Trophoblast cell (in vitro differentiated cells and primary cell): ENCODE data around the gene CNTN4.

Experiments used
- DNase-seq, 2 donors: peaks; one replicate each; pipeline ENCODE4 v3.0.0-alpha.2; 2016
- H2AFZ ChIP-seq: 2 replicates; pipeline ENCODE4 v1.6.1; 2013; ENCODE audit warnings: low read length, moderate library complexity, mild to moderate bottlenecking; ENCODE audit not compliant: insufficient read depth, poor library complexity
- H2AK5ac ChIP-seq: 2 replicates; pipeline ENCODE4 v1.6.1; 2013; ENCODE audit warnings: mild to moderate bottlenecking, low read length
- H2BK120ac ChIP-seq: 2 replicates; pipeline ENCODE4 v1.6.1; 2013; ENCODE audit warnings: low read length, mild to moderate bottlenecking, moderate library complexity; ENCODE audit not compliant: insufficient read depth, poor library complexity
- H2BK12ac ChIP-seq: 2 replicates; pipeline ENCODE4 v1.6.1; 2013; ENCODE audit warnings: mild to moderate bottlenecking, low read length, moderate library complexity
- H2BK5ac ChIP-seq: 2 replicates; pipeline ENCODE4 v1.6.1; 2013; ENCODE audit warnings: low read length, low read depth, moderate library complexity, mild to moderate bottlenecking; ENCODE audit not compliant: poor library complexity
- H3K14ac ChIP-seq: 2 replicates; pipeline ENCODE4 v1.6.1; 2013; ENCODE audit warnings: mild to moderate bottlenecking, low read length
- H3K18ac ChIP-seq: 2 replicates; pipeline ENCODE4 v1.6.1; 2013; ENCODE audit warnings: mild to moderate bottlenecking, low read length
- H3K23ac ChIP-seq: 2 replicates; pipeline ENCODE4 v1.6.1; 2013; ENCODE audit warnings: low read length
- H3K27ac ChIP-seq: 2 replicates; pipeline ENCODE4 v1.5.1; 2013; ENCODE audit warnings: low read depth, mild to moderate bottlenecking, inconsistent platforms, low read length, moderate library complexity
- H3K27me3 ChIP-seq: 2 replicates; pipeline ENCODE4 v1.6.1; 2013; ENCODE audit warnings: inconsistent platforms, mild to moderate bottlenecking, low read length, moderate library complexity; ENCODE audit not compliant: insufficient read depth
- H3K36me3 ChIP-seq, 2 experiments: 1 replicate in 1 of 2; 2 replicates in 1 of 2; pipeline ENCODE4 v1.6.1; 2013; ENCODE audit warnings: low read length in 2 of 2, mild to moderate bottlenecking in 2 of 2, moderate library complexity in 1 of 2; ENCODE audit not compliant: insufficient read depth in 2 of 2, control insufficient read depth in 1 of 2
- H3K4ac ChIP-seq: 2 replicates; pipeline ENCODE4 v1.6.1; 2013; ENCODE audit warnings: low read depth, mild to moderate bottlenecking, low read length, moderate library complexity
- H3K4me1 ChIP-seq, 2 experiments: 1 replicate in 1 of 2; 2 replicates in 1 of 2; pipeline ENCODE4 v1.6.1; 2013; ENCODE audit warnings: low read length in 2 of 2, mild to moderate bottlenecking in 2 of 2, moderate library complexity in 1 of 2; ENCODE audit not compliant: insufficient read depth in 2 of 2, control insufficient read depth in 1 of 2
- H3K4me2 ChIP-seq: 2 replicates; pipeline ENCODE4 v1.6.1; 2013; ENCODE audit warnings: inconsistent platforms, mild to moderate bottlenecking, low read length, moderate library complexity
- H3K4me3 ChIP-seq: 2 replicates; pipeline ENCODE4 v1.5.1; 2013; ENCODE audit warnings: mild to moderate bottlenecking, low read depth, low read length, inconsistent platforms
- H3K79me1 ChIP-seq: one replicate; pipeline ENCODE4 v1.6.1; 2013; ENCODE audit warnings: low read length
- H3K79me2 ChIP-seq: 2 replicates; pipeline ENCODE4 v1.6.1; 2013; ENCODE audit warnings: low read length, mild to moderate bottlenecking; ENCODE audit not compliant: control insufficient read depth, insufficient read depth, poor library complexity
- H3K9ac ChIP-seq: 2 replicates; pipeline ENCODE4 v1.6.1; 2013; ENCODE audit warnings: mild to moderate bottlenecking, low read length
- H3K9me3 ChIP-seq: 2 replicates; pipeline ENCODE4 v1.6.1; 2013; ENCODE audit warnings: low read depth, mild to moderate bottlenecking, control low read depth, inconsistent platforms, low read length; ENCODE audit not compliant: insufficient read depth
- H4K12ac ChIP-seq: 2 replicates; pipeline ENCODE4 v1.6.1; 2013; ENCODE audit warnings: low read depth, mild to moderate bottlenecking, low read length, moderate library complexity
- H4K8ac ChIP-seq: 2 replicates; pipeline ENCODE4 v1.6.1; 2013; ENCODE audit warnings: low read depth, mild to moderate bottlenecking, low read length, moderate library complexity
- H4K91ac ChIP-seq: one replicate; pipeline ENCODE4 v1.6.1; 2013; ENCODE audit warnings: low read depth, mild to moderate bottlenecking, low read length, moderate library complexity
- WGBS: extraction: QIAGEN DNeasy Blood & Tissue Kit; methylation state at CpG from one replicate; pipeline ENCODE4 v1.1.7; 2013; ENCODE audit warnings: missing lambda C conversion rate; ENCODE audit not compliant: insufficient read length, insufficient coverage; ENCODE audit errors: extremely low coverage; 5-methylcytosine and 5-hydroxymethylcytosine counted together

The CNTN4 gene

DNA sequence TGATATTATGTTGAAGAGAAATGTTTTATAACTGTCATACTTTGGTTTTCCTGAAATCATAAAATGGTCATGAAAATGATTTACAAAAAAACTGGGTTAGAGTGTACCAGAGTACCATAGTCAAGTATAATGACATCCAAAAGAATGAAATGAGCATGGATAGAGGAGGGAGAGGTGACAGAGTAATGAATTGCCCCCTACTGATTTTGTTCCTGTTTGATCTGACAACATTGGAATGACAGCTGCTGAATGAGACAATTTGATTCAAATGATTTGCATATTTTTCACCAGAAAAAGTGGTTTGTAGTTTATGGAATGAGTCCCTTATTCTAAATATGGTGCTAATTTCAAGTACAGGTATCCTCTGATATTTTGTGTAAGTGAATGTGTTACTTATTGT is 271.7 kb downstream of the CNTN4 start:
- H3K4me2 ChIP-seq, result no peak overlapping the region
- no peak overlapping the region for H3K9ac ChIP-seq
- no peak overlapping the region for H3K4me3 ChIP-seq
- no peaks in the 10 kb centered on the region for H3K79me2 ChIP-seq
- H3K14ac ChIP-seq, result no peak overlapping the region
- no peak overlapping the region for H3K18ac ChIP-seq
- H3K27ac ChIP-seq, result no peak overlapping the region
- no peak overlapping the region for H3K4ac ChIP-seq
- no peak overlapping the region for H4K12ac ChIP-seq
- no peak overlapping the region for H2BK120ac ChIP-seq
- no peak overlapping the region for H2BK12ac ChIP-seq
- DNase-seq, result no peak
- H3K79me1 ChIP-seq, result no peaks in the 10 kb centered on the region
- H3K27me3 ChIP-seq, result no peaks in the 10 kb centered on the region
- H2BK5ac ChIP-seq, result no peak overlapping the region
- H3K36me3 ChIP-seq, result no peaks in the 10 kb centered on the region
- H3K23ac ChIP-seq, result no peak overlapping the region
- H2AFZ ChIP-seq, result no peak overlapping the region
- no peak overlapping the region for H2AK5ac ChIP-seq
- no peaks in the 10 kb centered on the region for H3K4me1 ChIP-seq
- H3K9me3 ChIP-seq, result no peaks in the 10 kb centered on the region
- H4K8ac ChIP-seq, result no peak overlapping the region
- no peak overlapping the region for H4K91ac ChIP-seq

DNA sequence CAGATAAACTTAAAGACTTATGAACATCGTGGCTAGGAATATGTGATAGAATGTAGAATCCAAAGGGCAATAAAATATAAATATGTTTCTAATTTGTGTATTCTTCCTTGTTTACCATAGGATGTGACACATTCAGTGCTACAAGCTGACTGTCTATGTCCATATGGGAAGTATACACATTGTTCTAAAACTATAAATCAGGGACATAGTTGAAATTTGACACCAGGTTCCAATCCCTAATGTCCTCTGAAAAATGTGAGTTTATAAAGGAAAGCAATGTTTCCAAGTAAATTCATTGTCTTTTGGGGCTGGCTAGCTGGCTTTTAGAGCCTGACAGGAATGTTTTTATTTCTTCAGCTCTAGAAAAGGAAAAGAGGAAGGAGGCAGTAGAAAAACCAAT is 273.6 kb downstream of the CNTN4 start:
- no peak overlapping the region for H3K23ac ChIP-seq
- H3K4me1 ChIP-seq, result no peaks in the 10 kb centered on the region
- DNase-seq, result no peak
- no peak overlapping the region for H2BK12ac ChIP-seq
- no peak overlapping the region for H2AFZ ChIP-seq
- no peaks in the 10 kb centered on the region for H3K27me3 ChIP-seq
- no peak overlapping the region for H3K4ac ChIP-seq
- no peak overlapping the region for H3K27ac ChIP-seq
- no peak overlapping the region for H2BK5ac ChIP-seq
- no peaks in the 10 kb centered on the region for H3K79me2 ChIP-seq
- no peak overlapping the region for H3K4me3 ChIP-seq
- H3K4me2 ChIP-seq, result no peak overlapping the region
- WGBS, result no CpG with 5 or more reads among the region's 1 CpG
- no peak overlapping the region for H3K18ac ChIP-seq
- H4K12ac ChIP-seq, result no peak overlapping the region
- H3K36me3 ChIP-seq, result no peaks in the 10 kb centered on the region
- no peak overlapping the region for H4K8ac ChIP-seq
- no peak overlapping the region for H3K9ac ChIP-seq
- no peak overlapping the region for H2BK120ac ChIP-seq
- H3K9me3 ChIP-seq, result no peaks in the 10 kb centered on the region
- no peak overlapping the region for H2AK5ac ChIP-seq
- no peak overlapping the region for H3K14ac ChIP-seq
- H3K79me1 ChIP-seq, result no peaks in the 10 kb centered on the region
- no peak overlapping the region for H4K91ac ChIP-seq

DNA sequence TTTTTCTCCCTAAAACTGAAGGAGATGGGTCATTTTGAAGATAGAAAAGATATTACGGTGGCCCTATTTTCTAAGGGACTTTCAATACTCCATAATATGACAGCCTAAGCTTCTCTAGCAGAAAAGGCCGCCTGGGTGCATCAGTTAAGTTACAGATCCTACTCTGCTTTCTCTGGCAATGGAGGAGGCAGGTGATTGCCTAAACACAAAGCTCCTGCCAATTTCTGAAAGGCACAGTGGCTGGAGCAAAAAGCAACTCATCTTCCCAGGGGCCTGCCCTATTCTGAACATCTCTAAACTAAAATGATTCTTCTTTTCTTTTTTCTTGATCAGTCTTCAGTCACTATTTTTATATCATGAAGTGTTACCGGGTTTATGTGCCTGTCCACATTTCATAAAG is 276.7 kb downstream of the CNTN4 start:
- no peak for DNase-seq
- H3K4ac ChIP-seq, result no peak overlapping the region
- no peak overlapping the region for H3K18ac ChIP-seq
- WGBS, result no CpG with 5 or more reads among the region's 3 CpGs
- no peaks in the 10 kb centered on the region for H3K9me3 ChIP-seq
- no peak overlapping the region for H2AK5ac ChIP-seq
- H3K4me1 ChIP-seq, result no peaks in the 10 kb centered on the region
- no peaks in the 10 kb centered on the region for H3K79me2 ChIP-seq
- no peak overlapping the region for H3K27ac ChIP-seq
- H3K4me3 ChIP-seq, result no peak overlapping the region
- H3K4me2 ChIP-seq, result no peak overlapping the region
- no peaks in the 10 kb centered on the region for H3K79me1 ChIP-seq
- H3K14ac ChIP-seq, result no peak overlapping the region
- H3K23ac ChIP-seq, result no peak overlapping the region
- H2BK5ac ChIP-seq, result no peak overlapping the region
- no peak overlapping the region for H2AFZ ChIP-seq
- H2BK12ac ChIP-seq, result no peak overlapping the region
- no peak overlapping the region for H3K9ac ChIP-seq
- no peak overlapping the region for H4K91ac ChIP-seq
- H4K12ac ChIP-seq, result no peak overlapping the region
- no peak overlapping the region for H4K8ac ChIP-seq
- H3K36me3 ChIP-seq, result no peaks in the 10 kb centered on the region
- H3K27me3 ChIP-seq, result no peaks in the 10 kb centered on the region
- no peak overlapping the region for H2BK120ac ChIP-seq

DNA sequence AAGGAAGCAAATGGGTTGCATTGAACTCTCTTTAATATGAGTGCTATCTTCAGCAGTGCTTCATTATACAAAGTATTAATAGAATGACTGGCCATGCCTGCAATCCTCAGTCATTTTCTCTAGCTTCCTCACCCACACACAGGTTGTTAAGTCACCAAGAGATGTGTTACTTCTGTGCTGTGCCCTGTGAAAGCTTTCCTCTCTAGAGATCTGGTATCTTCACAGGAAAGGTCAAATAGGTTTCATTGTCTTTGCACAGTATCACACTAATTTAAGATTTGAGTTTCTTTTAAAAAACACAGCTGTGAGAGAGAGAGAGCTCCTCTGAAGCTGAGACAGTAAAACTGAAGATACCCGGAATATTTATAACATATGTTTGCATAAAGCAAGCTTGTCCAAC is 278.6 kb downstream of the CNTN4 start:
- no peak overlapping the region for H3K18ac ChIP-seq
- no peaks in the 10 kb centered on the region for H3K9me3 ChIP-seq
- H3K14ac ChIP-seq, result no peak overlapping the region
- no peaks in the 10 kb centered on the region for H3K27me3 ChIP-seq
- H2BK5ac ChIP-seq, result no peak overlapping the region
- H2AFZ ChIP-seq, result no peak overlapping the region
- no peaks in the 10 kb centered on the region for H3K36me3 ChIP-seq
- H3K79me2 ChIP-seq, result no peaks in the 10 kb centered on the region
- no peak overlapping the region for H3K9ac ChIP-seq
- no peaks in the 10 kb centered on the region for H3K4me1 ChIP-seq
- no peak overlapping the region for H3K4me3 ChIP-seq
- H3K23ac ChIP-seq, result no peak overlapping the region
- no peak overlapping the region for H2AK5ac ChIP-seq
- no peak overlapping the region for H3K4ac ChIP-seq
- DNase-seq, result no peak
- no peak overlapping the region for H4K91ac ChIP-seq
- no peak overlapping the region for H3K4me2 ChIP-seq
- H3K79me1 ChIP-seq, result no peaks in the 10 kb centered on the region
- WGBS, result no CpG with 5 or more reads among the region's 1 CpG
- H2BK120ac ChIP-seq, result no peak overlapping the region
- H2BK12ac ChIP-seq, result no peak overlapping the region
- H3K27ac ChIP-seq, result no peak overlapping the region
- H4K8ac ChIP-seq, result no peak overlapping the region
- H4K12ac ChIP-seq, result no peak overlapping the region
